Neural crest cell (in vitro differentiated cells): Measurements from ENCODE around the gene CTBP1. TPM values are rescaled to one million over a fixed set of nuclear protein-coding genes. Genes with fewer than 3 reads are reported as not detected.

Experiments used
- DNase-seq: peaks from one replicate; pipeline ENCODE4 v3.0.0; 2021; ENCODE audit warnings: low read depth, mixed read lengths, low spot score
- H3K27ac Mint-ChIP-seq: one replicate; pipeline ENCODE4 v1.8.0; 2021; ENCODE audit warnings: mild to moderate bottlenecking, mixed read lengths; ENCODE audit not compliant: unreplicated experiment
- H3K27me3 Mint-ChIP-seq: 2 replicates; pipeline ENCODE4 v1.8.0; 2021; ENCODE audit warnings: low read depth, mild to moderate bottlenecking, mixed read lengths
- H3K36me3 Mint-ChIP-seq: 2 replicates; pipeline ENCODE4 v1.8.0; 2021; ENCODE audit warnings: low read depth, mild to moderate bottlenecking, mixed read lengths
- H3K4me1 Mint-ChIP-seq: 2 replicates; pipeline ENCODE4 v1.8.0; 2021; ENCODE audit warnings: mixed read lengths
- H3K4me3 Mint-ChIP-seq: one replicate; pipeline ENCODE4 v1.8.0; 2021; ENCODE audit warnings: mild to moderate bottlenecking, mixed read lengths
- H3K9me3 Mint-ChIP-seq: 2 replicates; pipeline ENCODE4 v1.8.0; 2021; ENCODE audit warnings: mixed read lengths
- CTCF ChIP-seq: fragments of 200-600 bp; sonication (generic); conservative IDR thresholded peaks from 2 replicates; pipeline ENCODE4 v1.5.0; 2021; ENCODE audit warnings: antibody characterized with exemption, mild to moderate bottlenecking
- total RNA-seq: library from RNA; stranded (reverse); gene quantifications from 2 replicates; pipeline ENCODE4 v1.2.1, GENCODE V29; 2021

The CTBP1 gene
- total RNA-seq, 1 donor from 2014 or later = 219 TPM

GRCh38 chr4:1227816-1228215, 21.1 kb downstream of the CTBP1 start:
- Mint-ChIP-seq H3K4me1 (peaks cover 5% of the 10 kb centered on the region), H3K27me3 (no peaks in the 10 kb centered on the region), H3K36me3 (peaks cover 21% of the 10 kb centered on the region), H3K9me3 (no peaks in the 10 kb centered on the region), H3K27ac (peak overlapping the region; percentile 36), H3K4me3 (no peak overlapping the region)
- no peak for TF ChIP-seq CTCF
- no peak for DNase-seq

- no peak for DNase-seq
- H3K9me3 Mint-ChIP-seq = no peaks in the 10 kb centered on the region
- peak overlapping the region; percentile 75 for H3K27ac Mint-ChIP-seq
- peaks cover 21% of the 10 kb centered on the region for H3K36me3 Mint-ChIP-seq
- no peak for TF ChIP-seq CTCF
- H3K27me3 Mint-ChIP-seq = no peaks in the 10 kb centered on the region
- no peak overlapping the region for H3K4me3 Mint-ChIP-seq
- no peaks in the 10 kb centered on the region for H3K4me1 Mint-ChIP-seq
Observed at GRCh38 chr4:1226598-1226997, 22.3 kb downstream of the CTBP1 start.

DNA sequence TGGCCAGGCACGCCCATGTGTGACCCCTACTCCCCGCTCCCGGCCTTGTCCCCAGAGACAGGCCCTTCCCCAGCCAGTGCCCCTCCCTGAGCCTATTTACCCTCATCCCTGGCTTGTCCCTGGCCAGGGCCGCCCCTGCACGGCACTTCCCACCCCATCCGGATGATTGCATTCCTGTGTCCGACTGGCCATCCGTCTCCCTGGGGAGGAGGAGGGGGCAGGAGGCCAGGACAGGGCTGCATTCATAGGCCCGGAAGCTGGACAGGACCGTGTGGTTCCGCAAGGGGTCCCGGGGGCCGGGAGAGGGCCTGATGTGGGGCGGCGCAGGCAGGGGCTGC, 22.8 kb downstream of the CTBP1 start:
- no peak overlapping the region for H3K27ac Mint-ChIP-seq
- H3K4me1 Mint-ChIP-seq = no peaks in the 10 kb centered on the region
- H3K27me3 Mint-ChIP-seq = no peaks in the 10 kb centered on the region
- H3K36me3 Mint-ChIP-seq = peaks cover 22% of the 10 kb centered on the region
- no peak overlapping the region for H3K4me3 Mint-ChIP-seq
- H3K9me3 Mint-ChIP-seq = no peaks in the 10 kb centered on the region
- DNase-seq = no peak
- no peak for TF ChIP-seq CTCF

GRCh38 chr4:1225272-1226143, 23.4 kb downstream of the CTBP1 start:
- H3K9me3 Mint-ChIP-seq = no peaks in the 10 kb centered on the region
- H3K4me3 Mint-ChIP-seq = no peak overlapping the region
- DNase-seq = no peak
- peaks cover 24% of the 10 kb centered on the region for H3K36me3 Mint-ChIP-seq
- no peaks in the 10 kb centered on the region for H3K4me1 Mint-ChIP-seq
- H3K27me3 Mint-ChIP-seq = no peaks in the 10 kb centered on the region
- TF ChIP-seq CTCF = no peak
- H3K27ac Mint-ChIP-seq = no peak overlapping the region

- Mint-ChIP-seq H3K4me3 (peak overlapping the region; percentile 45), H3K36me3 (peaks cover 29% of the 10 kb centered on the region), H3K27me3 (no peaks in the 10 kb centered on the region), H3K27ac (peak overlapping the region; percentile 14), H3K4me1 (no peaks in the 10 kb centered on the region), H3K9me3 (no peaks in the 10 kb centered on the region)
- DNase-seq = no peak
- TF ChIP-seq CTCF = no peak
Observed at GRCh38 chr4:1223841-1224809, 24.8 kb downstream of the CTBP1 start.
